ENCODE measurements around the gene REXO4. TPM values are rescaled to one million over a fixed set of nuclear protein-coding genes. Genes with fewer than 3 reads are reported as not detected.
"Not testable (repeated sequence)": the region's sequence is repeated elsewhere in the genome, so short reads cannot be mapped to it uniquely, and the experiment has no call there.

The REXO4 gene
- total RNA-seq, 4 donors from 2014 or later = 17.9 to 27.0 (median 22.7) TPM

DNA sequence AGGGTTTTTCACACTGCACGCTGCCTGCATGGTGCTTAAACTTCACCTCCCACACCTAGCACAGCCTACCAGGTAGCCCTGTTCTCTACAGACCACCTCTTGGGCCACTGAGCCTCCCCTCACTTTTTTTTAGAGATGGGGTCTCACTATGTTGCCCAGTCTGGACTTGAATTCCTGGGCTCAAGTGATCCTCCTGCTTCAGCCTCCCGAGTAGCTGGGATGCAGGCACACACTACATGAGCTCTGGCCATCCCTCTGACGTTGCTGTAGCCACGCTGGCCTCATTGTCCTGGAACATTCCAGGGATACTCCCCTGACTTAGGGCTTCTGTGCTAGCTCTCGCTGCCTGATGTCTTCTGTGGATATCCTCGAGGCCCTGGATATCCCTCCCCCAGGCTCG, 34.8 kb upstream of the REXO4 start:
- no peak overlapping the region for H3K27ac ChIP-seq
- peaks cover 0 to 20% (median 0%) of the 10 kb centered on the region in 3 donors for H3K36me3 ChIP-seq
- H3K27me3 ChIP-seq = no peaks in the 10 kb centered on the region
- 81 to 84% methylated on average over 7 of the region's 7 CpGs for WGBS, 2 donors
- H3K4me3 ChIP-seq = no peak overlapping the region
- H3K9me3 ChIP-seq = no peaks in the 10 kb centered on the region
- no peak for TF ChIP-seq CTCF (IDR thresholded peaks at IDR 0.05)
- no peak for TF ChIP-seq POLR2A (IDR thresholded peaks at IDR 0.05)
- no peak for TF ChIP-seq EP300 (IDR thresholded peaks at IDR 0.05)
- no peak for DNase-seq (ENCODE audit: low spot score in 2 of 2)
- H3K4me1 ChIP-seq = no peaks in the 10 kb centered on the region

DNA sequence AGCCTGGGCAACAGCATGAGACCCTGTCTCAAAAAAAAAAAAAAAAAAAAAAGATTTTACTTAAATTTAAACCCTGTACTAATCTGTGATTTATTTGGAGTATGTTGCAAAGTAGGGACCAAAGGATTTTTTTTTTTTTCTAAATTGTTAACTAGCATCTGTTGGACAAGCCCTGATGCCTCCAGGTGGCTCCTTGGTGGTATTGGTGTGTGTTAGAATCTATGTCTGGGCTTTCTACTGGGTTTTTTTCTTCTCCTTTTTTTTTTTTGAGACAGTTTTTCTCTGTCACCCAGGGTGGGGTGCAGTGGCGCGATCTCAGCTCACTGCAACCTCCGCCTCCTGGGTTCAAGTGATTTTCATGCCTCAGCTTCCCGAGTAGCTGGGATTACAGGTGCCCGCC, 34.1 kb upstream of the REXO4 start:
- not testable (repeated sequence) for H3K4me1 ChIP-seq; H3K9me3 ChIP-seq; H3K27me3 ChIP-seq; DNase-seq (ENCODE audit: low spot score in 2 of 2); H3K4me3 ChIP-seq; H3K27ac ChIP-seq
- H3K36me3 ChIP-seq = peaks cover 0 to 18% (median 0%) of the 10 kb centered on the region in 3 donors
- 91 to 97% methylated on average over 5 of the region's 5 CpGs for WGBS, 2 donors

GRCh38 chr9:133449760-133450159, 31.9 kb upstream of the REXO4 start:
- H3K4me3 ChIP-seq = no peak overlapping the region
- TF ChIP-seq EP300 (IDR thresholded peaks at IDR 0.05) = no peak
- TF ChIP-seq CTCF (IDR thresholded peaks at IDR 0.05) = no peak
- no peak for TF ChIP-seq POLR2A (IDR thresholded peaks at IDR 0.05)
- H3K4me1 ChIP-seq = no peaks in the 10 kb centered on the region
- DNase-seq (ENCODE audit: low spot score in 2 of 2) = no peak
- 97 to 98% methylated on average over 4 to 9 of the region's 12 CpGs for WGBS, 2 donors
- peaks cover 0 to 4% (median 0%) of the 10 kb centered on the region in 3 donors for H3K36me3 ChIP-seq
- H3K27me3 ChIP-seq = no peaks in the 10 kb centered on the region
- no peak overlapping the region for H3K27ac ChIP-seq
- no peaks in the 10 kb centered on the region for H3K9me3 ChIP-seq

DNA sequence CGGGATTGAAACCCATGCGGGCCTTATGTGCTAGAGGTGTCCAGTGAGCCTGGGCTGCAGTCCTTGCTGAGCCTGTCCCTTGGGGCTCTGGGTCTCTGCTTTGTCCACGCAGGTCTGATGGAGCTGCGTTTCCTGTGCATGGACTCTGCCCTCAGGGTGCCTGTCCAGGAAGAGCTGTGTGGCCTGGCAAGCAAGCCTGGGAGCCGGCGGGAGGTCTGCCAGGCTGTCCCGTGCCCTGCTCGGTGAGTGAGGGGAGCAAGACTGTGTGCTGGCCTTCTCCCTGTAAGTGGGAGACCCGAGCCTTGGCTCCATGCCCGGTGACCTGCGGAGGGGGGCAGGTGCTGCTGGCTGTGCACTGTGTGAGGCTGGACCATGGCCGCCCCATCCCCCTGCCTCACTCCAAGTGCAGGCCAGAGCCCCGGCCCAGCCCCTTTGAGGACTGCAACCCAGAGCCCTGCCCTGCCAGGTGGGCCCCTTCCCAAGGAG, 30.7 kb upstream of the REXO4 start:
- DNase-seq (ENCODE audit: low spot score in 2 of 2) = no peak
- no peak overlapping the region for H3K4me3 ChIP-seq
- H3K27ac ChIP-seq = no peak overlapping the region
- H3K4me1 ChIP-seq = no peaks in the 10 kb centered on the region
- H3K9me3 ChIP-seq = no peaks in the 10 kb centered on the region
- 63 to 71% methylated on average over 13 of the region's 13 CpGs for WGBS, 2 donors
- no peaks in the 10 kb centered on the region for H3K27me3 ChIP-seq
- peaks cover 0 to 4% (median 0%) of the 10 kb centered on the region in 3 donors for H3K36me3 ChIP-seq
- TF ChIP-seq POLR2A (IDR thresholded peaks at IDR 0.05) (no peak), CTCF (IDR thresholded peaks at IDR 0.05) (no peak), EP300 (IDR thresholded peaks at IDR 0.05) (no peak)

DNA sequence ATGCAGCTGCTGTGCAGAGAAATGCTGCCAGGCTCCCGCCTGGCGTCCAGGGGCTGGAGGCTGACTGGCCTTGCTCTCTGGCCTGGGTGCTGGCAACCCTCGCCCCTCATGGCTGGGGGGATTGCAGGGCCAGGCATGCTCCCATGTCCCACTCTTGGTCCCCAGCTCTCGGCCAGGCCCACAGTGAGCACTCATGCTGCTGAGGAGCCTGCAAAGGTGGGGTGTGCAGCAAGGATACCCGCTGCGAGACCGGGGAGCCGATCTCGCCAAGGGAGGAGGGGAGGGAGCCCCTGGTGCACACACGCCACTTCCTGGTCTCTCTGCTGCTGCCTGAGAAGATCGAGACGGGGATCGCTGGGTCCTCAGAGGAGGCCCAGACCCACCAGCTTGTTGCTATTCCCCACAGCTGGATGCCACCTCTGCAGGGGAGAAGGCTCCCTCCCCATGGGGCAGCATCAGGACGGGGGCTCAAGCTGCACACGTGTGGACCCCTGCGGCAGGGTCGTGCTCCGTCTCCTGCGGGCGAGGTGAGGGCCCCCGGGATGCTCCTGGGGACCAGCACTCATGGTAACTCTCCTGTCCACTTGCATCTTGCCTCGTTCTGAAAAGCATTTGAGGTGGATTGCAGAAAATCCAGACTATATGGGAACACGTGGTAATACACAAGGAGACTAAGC, 27.6 kb upstream of the REXO4 start:
- 78 to 79% methylated on average over 13 to 23 of the region's 23 CpGs for WGBS, 2 donors
- Histone ChIP-seq H3K4me3 (no peak overlapping the region), H3K9me3 (no peaks in the 10 kb centered on the region), H3K4me1 (no peaks in the 10 kb centered on the region), H3K27me3 (no peaks in the 10 kb centered on the region), H3K36me3 (peaks cover 0 to 14% (median 0%) of the 10 kb centered on the region in 3 donors), H3K27ac (no peak overlapping the region)
- no peak for DNase-seq (ENCODE audit: low spot score in 2 of 2)
- TF ChIP-seq POLR2A (IDR thresholded peaks at IDR 0.05) = no peak
- no peak for TF ChIP-seq CTCF (IDR thresholded peaks at IDR 0.05)
- TF ChIP-seq EP300 (IDR thresholded peaks at IDR 0.05) = no peak

All from tibial nerve (tissue), 4 donors.